ENCODE measurements around the gene THADA.

DNA sequence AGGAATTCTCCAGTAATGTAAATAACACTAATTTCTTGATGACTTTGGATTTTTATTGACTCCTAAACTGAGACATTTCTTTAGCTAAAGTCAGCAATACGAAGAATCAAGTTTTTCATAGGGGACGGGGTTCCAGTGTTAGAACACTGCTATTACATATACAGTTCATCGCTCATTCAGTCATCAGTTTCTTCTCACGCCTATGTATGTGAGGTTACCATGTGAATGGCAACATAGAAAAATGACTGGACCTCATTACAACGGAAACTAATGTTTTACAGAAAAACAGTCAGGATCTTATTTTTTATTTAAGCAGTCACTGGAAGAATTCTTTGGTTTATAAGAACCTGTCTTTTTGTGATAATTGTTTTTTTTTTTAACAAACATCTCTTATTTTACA is 56.4 kb downstream of the THADA start:
- TF ChIP-seq CTCF (IDR thresholded peaks at IDR 0.05; ENCODE audit: low read depth, low read length, poor library complexity, severe bottlenecking) (no peak), EZH2phosphoT487 (IDR thresholded peaks at IDR 0.05; ENCODE audit: borderline replicate concordance, low read length) (no peak)

Measured in DOHH2 (cell line).